Smooth muscle cell of the coronary artery (primary cell): ENCODE results near the gene STKLD1. TPM values are rescaled to one million over a fixed set of nuclear protein-coding genes. Genes with fewer than 3 reads are reported as not detected.

Experiments used
- total RNA-seq: library from RNA; depleted of rRNA; stranded (reverse); fragments of >200 nt; gene quantifications from 2 replicates; pipeline ENCODE4 v1.2.3, GENCODE V29; 2014; ENCODE audit warnings: low replicate concordance

The STKLD1 gene
- 0.35 and 0.75 TPM in 2 replicates for total RNA-seq

DNA sequence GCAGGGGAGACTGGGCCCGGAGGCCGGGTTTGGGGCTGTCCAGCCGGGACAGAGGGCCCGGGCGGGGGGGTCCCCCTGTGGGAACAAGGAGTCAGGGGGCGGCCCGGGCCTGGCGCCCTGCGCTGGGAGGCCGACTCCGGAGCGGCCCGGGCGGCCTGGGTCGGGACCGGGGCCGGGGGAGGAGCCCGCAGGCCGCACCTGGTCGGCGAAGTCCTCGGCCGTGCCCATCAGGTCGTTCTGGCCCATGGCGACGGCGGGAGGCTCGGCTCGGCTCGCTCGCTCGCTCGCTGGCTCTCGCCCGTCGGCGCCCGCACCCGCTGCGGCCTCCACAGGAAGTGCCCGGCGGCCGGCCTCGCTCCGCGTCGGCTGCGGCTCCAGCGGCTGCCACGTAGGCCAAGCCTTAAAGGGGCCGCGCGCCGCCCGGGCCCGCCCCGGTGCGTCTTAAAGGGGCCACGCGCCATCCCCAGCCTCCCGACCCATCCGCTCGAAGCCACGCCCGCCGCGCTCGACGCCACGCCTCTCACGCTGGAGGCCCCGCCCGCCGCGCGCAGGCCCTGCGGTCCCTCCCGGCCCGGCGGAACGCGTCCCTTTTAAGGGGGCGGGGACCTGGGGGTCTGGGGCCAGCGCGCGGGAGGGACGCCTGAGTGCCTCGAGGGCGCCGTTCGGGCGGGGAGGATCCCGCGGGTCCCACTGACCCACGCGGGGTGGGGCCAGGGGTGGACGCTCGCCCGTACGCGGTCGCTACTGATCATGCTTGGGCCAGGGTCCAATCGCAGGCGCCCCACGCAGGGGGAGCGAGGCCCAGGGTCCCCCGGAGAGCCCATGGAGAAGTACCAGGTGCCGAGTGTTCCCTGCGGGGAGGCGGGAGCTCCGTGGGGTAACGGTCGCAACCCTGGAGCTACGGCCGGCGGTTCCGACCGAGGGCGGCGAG lies at the start of gene STKLD1, which contains the start of gene SURF4:
Gene STKLD1 (plus strand): TSS at position 643 of the 931 bp plus-strand sequence. CDS start 108 bp downstream, at position 751.
Gene SURF4 (minus strand): TSS at position 337 of the 931 bp plus-strand sequence. CDS start 91 bp downstream, at position 246.

GRCh38 chr9:133335924-133336811 lies 40.0 kb upstream of the STKLD1 start, which contains the start of gene SURF6:
TSS of gene SURF6 (minus strand) at chr9:133336188. CDS start at chr9:133336132, 56 bp downstream.

DNA sequence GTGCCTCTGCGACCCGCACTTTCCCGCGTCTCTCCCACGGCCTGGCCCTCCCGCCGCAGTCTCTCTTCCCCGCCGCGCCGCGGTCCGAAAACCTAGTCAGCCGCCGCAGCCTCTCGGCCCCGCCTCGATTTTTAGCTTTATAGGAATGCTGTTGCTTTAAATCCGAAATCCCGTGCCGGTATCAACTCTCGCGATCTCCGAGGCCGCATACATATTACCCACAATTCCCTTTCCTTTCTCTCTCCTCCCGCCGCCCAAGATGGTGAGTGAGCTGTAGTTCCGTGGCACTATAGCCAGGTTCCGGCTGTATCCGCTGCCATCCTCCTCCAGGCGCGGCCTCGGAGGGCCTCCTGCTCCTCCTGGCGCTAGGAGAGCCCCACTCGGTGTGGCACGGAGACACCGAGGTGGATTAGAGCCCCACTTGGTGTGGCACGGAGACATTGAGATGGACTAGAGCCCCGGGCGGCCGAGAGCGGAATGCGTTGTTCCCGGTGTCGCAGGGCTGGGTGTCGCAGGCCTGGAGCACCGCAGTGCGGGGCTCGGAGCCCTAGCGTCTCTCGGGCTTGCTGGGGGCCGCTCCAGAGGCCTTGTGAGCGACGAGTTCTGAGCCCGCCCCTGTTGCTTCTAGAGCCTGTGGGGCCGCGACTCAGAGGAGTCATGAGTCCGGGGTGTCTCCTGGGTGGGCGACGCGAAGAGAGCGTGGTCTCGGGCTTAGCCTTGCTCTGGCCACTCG lies 28.0 kb upstream of the STKLD1 start, which contains the start of the genes MED22 and RPL7A:
Gene MED22 (minus strand): TSS at position 147 of the 733 bp plus-strand sequence. CDS start 1,469 bp downstream, outside the sequence.
Gene RPL7A (plus strand): TSS at position 234 of the 733 bp plus-strand sequence. CDS start 26 bp downstream, at position 260.

GRCh38 chr9:133356391-133357091 lies 19.6 kb upstream of the STKLD1 start, which contains the start of the genes SURF1 and SURF2:
TSS of gene SURF1 (minus strand) at chr9:133356487. CDS start at chr9:133356453, 34 bp downstream.
TSS of gene SURF2 (plus strand) at chr9:133356550. CDS start at chr9:133356593, 43 bp downstream.

GRCh38 chr9:133417541-133418461 lies 41.6 kb downstream of the STKLD1 start, which contains the start of gene REXO4:
TSS of gene REXO4 (minus strand) at chr9:133418010. CDS start at chr9:133417844, 166 bp downstream.

DNA sequence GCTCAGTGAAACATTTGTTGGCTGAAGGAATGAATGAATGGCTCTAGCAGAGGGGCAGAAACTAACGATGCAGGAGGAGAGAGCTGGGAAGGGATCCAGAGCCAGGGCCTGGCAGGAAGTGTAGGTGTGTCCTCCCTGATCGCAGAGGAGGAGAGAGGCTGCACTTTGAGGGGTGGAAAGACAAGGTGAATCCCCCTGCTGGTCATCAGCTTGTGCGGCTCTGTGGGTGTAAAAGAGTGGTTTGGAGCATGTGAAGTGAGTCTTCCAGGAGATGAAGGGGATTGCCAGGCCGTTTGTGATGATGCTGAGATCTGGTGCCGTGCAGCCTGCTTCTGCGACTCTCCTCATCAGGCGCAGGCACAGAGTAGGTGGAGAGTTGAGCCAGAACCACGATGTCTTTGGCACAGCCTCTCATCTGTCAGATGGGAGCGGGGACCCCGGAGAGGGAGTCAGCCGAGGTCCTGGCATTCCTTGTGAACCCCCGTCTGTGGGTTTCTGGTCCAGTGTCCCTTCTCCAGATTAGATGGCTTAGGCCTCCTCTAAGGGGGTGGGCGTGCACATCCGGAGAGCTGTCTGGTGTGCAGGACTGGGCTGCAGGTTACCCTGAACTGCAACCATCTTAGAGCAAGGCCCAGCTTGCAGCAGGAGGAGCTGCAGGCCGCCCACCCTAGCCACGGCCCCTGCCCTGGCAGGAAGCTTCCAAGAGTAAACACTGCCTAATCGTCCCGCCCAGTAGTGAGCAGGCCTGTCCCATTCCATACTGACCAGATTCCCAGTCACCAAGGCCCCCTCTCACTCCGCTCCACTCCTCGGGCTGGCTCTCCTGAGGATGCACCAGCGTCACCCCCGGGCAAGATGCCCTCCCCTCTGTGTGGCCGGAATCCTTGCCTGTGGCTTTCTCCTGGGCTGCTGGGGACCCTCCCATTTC lies 45.7 kb downstream of the STKLD1 start, which contains the start of gene ADAMTS13:
Gene ADAMTS13 (plus strand): TSS at position 753 of the 928 bp plus-strand sequence. CDS start 77 bp downstream, at position 830.

Other genes with a start within 250 kb of the STKLD1 start
- 3.5 and 7.7 TPM in 2 replicates for gene GBGT1, start 212.5 kb upstream of the STKLD1 start, total RNA-seq
- not detected in 2 replicates for gene OBP2B, start 167.1 kb upstream of the STKLD1 start, total RNA-seq
- not detected in 2 replicates for gene ABO, start 101.2 kb upstream of the STKLD1 start, total RNA-seq
- gene SURF6, start 40.2 kb upstream of the STKLD1 start, total RNA-seq = 8.1 and 11.0 TPM in 2 replicates
- 13.8 and 63.1 TPM in 2 replicates for gene MED22, start 28.2 kb upstream of the STKLD1 start, total RNA-seq
- gene RPL7A, start 28.1 kb upstream of the STKLD1 start, total RNA-seq = 3,249 and 3,613 TPM in 2 replicates
- 20.6 and 38.1 TPM in 2 replicates for gene SURF1, start 19.9 kb upstream of the STKLD1 start, total RNA-seq
- 12.9 and 15.6 TPM in 2 replicates for gene SURF2, start 19.8 kb upstream of the STKLD1 start, total RNA-seq
- 512 and 569 TPM in 2 replicates for gene SURF4, start 306 bp upstream of the STKLD1 start, total RNA-seq
- gene REXO4, start 41.6 kb downstream of the STKLD1 start, total RNA-seq = 17.4 and 27.3 TPM in 2 replicates
- 1.8 and 3.5 TPM in 2 replicates for gene ADAMTS13, start 46.0 kb downstream of the STKLD1 start, total RNA-seq
- gene CACFD1, start 83.6 kb downstream of the STKLD1 start, total RNA-seq = 8.0 and 9.6 TPM in 2 replicates
- gene SLC2A6, start 102.7 kb downstream of the STKLD1 start, total RNA-seq = 1.9 and 17.8 TPM in 2 replicates
- not detected in 2 replicates for gene MYMK, start 148.6 kb downstream of the STKLD1 start, total RNA-seq
- gene ADAMTSL2, start 158.3 kb downstream of the STKLD1 start, total RNA-seq = under 0.01 and 0.12 TPM in 2 replicates
- gene FAM163B, start 233.0 kb downstream of the STKLD1 start, total RNA-seq = not detected in 2 replicates